KOPT-K1 (cell line): Measurements from ENCODE around the gene ADSL.

Source experiments
- H3K27ac ChIP-seq: fragments of 200-600 bp; sonication (generic); 2 replicates; pipeline ENCODE4 v1.5.1; 2016; ENCODE audit warnings: antibody characterized with exemption, mild to moderate bottlenecking, low read depth, low read length; ENCODE audit not compliant: poor library complexity, severe bottlenecking
- H3K36me3 ChIP-seq: fragments of 200-600 bp; sonication (generic); 2 replicates; pipeline ENCODE4 v1.5.1; 2017; ENCODE audit warnings: antibody characterized with exemption, mild to moderate bottlenecking, low read length, moderate library complexity; ENCODE audit not compliant: insufficient read depth
- H3K9me3 ChIP-seq: fragments of 200-600 bp; sonication (generic); 2 replicates; pipeline ENCODE4 v1.5.1; 2017; ENCODE audit warnings: antibody characterized with exemption, low read length, mild to moderate bottlenecking; ENCODE audit not compliant: insufficient read depth, poor library complexity, severe bottlenecking

The ADSL gene

GRCh38 chr22:40421082-40421350 is 74.7 kb downstream of the ADSL start:
- H3K27ac ChIP-seq, result no peak overlapping the region
- H3K9me3 ChIP-seq, result no peaks in the 10 kb centered on the region
- H3K36me3 ChIP-seq, result peaks cover 97% of the 10 kb centered on the region

DNA sequence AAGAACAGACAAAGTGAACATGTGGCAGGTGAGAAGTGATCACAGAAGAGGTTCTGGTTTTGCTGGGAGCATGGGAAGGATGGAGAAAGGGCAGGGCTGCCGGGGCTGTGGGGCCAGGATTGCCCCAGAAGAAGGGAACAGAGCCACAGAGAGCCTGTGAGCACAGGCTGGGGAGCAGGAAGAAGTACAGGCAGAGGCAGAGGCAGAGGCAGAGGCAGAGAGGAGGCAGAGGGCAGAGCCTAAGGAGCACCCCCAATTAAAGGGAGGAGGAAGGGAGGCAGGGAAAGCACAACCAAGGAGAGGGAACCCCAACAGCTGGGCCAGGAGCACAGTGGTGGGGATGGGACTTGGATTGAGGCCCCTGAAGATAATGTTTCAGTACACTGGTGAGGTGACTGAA is 75.6 kb downstream of the ADSL start:
- H3K36me3 ChIP-seq, result peaks cover 97% of the 10 kb centered on the region
- no peaks in the 10 kb centered on the region for H3K9me3 ChIP-seq
- no peak overlapping the region for H3K27ac ChIP-seq

- peaks cover 97% of the 10 kb centered on the region for H3K36me3 ChIP-seq
- no peaks in the 10 kb centered on the region for H3K9me3 ChIP-seq
- H3K27ac ChIP-seq, result no peak overlapping the region
Observed at GRCh38 chr22:40422558-40423309, 76.4 kb downstream of the ADSL start.

DNA sequence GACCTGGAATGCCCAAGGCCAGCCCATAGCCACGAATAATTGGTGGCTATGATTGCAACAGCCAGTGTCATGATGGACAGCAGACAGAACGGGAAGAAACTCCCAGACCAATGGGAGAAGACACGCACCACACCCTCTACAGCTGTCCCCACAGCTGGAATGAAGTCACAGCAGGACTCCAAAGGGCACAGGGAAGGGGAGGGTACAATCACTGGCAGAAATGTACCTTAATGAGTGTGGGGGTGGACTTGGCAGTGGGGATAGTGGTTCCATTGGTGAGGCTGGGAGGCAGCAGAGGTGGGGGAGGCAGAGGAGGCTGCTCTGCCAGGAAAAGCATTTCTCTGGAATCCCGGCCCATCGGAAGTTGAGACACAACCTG is 77.0 kb downstream of the ADSL start:
- H3K36me3 ChIP-seq, result peaks cover 97% of the 10 kb centered on the region
- H3K9me3 ChIP-seq, result no peaks in the 10 kb centered on the region
- H3K27ac ChIP-seq, result no peak overlapping the region

DNA sequence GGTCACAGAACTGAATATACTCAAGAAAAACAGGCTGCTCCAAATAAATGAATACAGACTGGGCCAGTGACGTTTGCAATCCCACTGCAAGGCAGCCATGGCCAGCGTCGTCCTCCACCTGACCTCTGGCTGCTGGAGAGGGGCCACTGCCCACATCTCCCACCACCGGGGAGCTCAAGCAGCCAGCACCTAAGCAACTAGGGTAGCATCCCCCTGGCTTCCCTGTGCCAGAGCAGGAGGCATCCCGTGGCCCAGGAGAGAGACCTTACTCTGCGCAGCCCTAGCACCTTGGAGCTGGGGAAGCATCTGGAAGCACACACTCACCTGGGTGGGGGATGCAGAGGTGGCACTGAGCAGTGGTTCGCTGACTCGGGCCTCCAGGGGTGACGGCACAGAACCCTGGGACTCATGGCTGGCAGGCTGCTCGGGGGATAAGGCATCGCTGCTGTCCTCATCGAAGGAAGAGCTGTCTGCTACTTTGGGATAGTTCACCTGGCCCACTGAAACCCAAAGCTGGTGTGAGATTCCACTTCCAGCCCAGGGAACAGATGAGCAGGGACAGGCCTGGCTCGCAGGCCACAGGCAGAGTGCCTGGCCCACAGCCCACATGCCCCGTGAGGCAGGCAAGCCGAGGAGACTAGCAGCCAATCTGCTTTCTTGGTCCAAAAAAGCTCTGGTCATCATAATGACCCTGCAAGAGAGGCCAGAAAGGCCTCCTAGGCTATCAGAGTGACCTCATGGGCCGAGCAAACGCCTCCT is 77.8 kb downstream of the ADSL start:
- no peaks in the 10 kb centered on the region for H3K9me3 ChIP-seq
- no peak overlapping the region for H3K27ac ChIP-seq
- peaks cover 100% of the 10 kb centered on the region for H3K36me3 ChIP-seq

GRCh38 chr22:40425082-40425481 is 78.8 kb downstream of the ADSL start:
- no peak overlapping the region for H3K27ac ChIP-seq
- H3K36me3 ChIP-seq, result peaks cover 100% of the 10 kb centered on the region
- no peaks in the 10 kb centered on the region for H3K9me3 ChIP-seq

DNA sequence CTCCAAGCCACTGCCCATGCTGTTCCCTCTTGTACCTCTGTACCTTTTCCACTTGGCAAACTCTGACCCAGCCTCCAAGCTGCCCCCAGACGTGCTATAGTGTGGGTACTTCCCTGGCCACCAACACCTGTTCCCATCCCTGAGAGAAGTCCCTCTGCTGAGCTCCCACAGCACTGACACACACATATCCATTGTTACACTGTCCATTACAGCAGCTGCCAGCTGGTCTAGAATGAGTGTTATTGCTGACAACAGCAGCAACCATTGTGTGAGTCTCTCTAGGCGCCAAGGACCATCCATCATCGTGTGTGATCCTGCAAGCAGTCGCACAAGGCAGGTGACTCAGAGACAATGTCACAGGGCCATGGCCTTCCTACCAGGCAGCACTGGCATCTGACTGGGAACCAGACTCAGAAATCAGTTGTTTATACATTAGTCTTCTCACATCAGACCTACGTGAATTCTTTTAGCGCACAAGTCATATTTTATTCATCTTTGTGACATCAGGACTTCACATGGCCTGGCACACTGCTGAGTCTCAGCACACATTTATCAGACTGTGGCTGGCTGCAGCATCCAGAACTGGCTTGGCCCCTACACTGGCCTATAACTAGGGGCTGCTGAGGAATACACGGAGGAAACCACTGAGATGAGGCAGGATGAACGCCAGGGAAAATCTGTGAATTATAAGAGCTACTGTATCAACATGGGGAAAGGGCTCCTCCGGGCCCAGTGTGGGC is 80.5 kb downstream of the ADSL start:
- Histone ChIP-seq H3K9me3 (no peaks in the 10 kb centered on the region), H3K36me3 (peaks cover 97% of the 10 kb centered on the region), H3K27ac (no peak overlapping the region)

DNA sequence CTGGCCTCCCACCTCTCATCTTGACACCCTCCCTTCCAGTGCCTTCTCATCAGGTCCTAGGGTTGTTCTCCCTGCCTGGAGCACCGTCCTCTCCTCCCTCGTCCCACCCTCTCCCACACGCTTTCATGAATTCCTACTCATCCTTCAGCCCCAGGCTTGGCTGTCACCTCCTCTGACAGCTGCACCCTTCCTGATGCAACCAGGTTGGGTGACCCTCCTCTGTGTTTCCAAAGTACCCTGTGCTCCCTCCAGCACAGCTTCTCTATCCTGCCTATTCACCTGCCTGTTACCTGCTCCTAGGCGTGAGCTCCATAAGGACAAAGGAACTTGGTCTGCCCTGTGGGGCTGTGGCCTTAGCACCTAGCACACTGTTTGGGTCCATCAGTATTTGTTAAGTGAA is 82.5 kb downstream of the ADSL start:
- H3K27ac ChIP-seq, result no peak overlapping the region
- no peaks in the 10 kb centered on the region for H3K9me3 ChIP-seq
- H3K36me3 ChIP-seq, result peaks cover 91% of the 10 kb centered on the region

DNA sequence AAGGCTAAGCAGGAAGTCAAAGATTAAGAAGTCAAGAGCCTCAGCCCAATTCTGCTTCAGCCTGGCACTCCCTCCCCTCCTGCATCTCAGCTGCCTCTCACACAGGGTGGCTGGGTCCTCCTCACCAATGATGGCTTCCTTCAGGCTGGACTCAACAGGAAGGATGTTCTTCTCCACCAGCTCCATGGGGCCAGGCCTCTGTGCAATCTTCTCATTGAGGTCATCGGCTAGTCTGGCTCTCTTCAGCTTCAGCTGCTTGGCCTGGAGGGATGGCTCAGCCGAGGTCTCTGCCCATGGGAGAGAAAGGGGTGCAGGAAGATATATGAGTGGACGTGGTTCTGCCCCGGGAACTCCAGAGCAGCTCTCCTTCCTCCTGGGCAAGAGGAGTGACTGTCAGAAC is 83.2 kb downstream of the ADSL start:
- Histone ChIP-seq H3K27ac (no peak overlapping the region), H3K9me3 (no peaks in the 10 kb centered on the region), H3K36me3 (peaks cover 91% of the 10 kb centered on the region)

DNA sequence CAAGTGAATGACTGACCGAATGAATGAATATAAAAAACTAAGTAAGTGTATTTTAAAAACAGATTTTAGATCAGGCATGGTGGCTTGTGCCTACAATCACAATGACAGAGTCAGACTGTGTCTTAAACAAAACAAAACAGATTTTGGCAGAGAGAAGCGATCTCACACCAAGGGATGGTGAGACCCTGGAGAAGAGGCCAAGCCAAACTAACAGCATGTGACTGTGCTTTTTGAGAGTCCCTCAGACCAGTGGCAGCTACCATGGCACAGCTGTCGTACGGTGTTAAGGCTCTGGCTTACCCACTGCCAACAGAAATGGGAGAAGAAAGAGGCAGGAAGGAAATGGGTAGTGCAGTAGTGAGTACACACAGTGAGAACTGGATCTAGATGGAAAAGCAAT is 84.7 kb downstream of the ADSL start:
- peaks cover 86% of the 10 kb centered on the region for H3K36me3 ChIP-seq
- H3K9me3 ChIP-seq, result no peaks in the 10 kb centered on the region
- no peak overlapping the region for H3K27ac ChIP-seq

DNA sequence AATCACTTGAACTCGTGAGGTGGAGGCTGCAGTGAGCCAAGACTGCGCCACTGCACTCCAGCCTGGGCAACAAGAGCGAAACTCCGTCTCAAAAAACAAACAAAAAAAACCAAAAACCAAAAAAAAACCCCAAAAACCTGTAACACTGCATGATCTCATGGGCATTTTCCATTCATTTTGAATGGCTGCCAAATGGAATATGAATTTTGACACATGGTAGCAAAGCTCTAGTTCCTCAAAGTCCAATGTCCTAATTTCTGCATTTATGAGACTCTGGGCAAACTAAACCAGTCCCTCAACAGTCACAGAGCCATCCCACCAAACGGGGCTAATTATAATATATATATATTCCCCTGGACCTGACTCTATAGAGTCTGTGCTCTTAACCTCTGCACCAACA is 85.9 kb downstream of the ADSL start:
- no peaks in the 10 kb centered on the region for H3K9me3 ChIP-seq
- H3K27ac ChIP-seq, result no peak overlapping the region
- peaks cover 74% of the 10 kb centered on the region for H3K36me3 ChIP-seq

DNA sequence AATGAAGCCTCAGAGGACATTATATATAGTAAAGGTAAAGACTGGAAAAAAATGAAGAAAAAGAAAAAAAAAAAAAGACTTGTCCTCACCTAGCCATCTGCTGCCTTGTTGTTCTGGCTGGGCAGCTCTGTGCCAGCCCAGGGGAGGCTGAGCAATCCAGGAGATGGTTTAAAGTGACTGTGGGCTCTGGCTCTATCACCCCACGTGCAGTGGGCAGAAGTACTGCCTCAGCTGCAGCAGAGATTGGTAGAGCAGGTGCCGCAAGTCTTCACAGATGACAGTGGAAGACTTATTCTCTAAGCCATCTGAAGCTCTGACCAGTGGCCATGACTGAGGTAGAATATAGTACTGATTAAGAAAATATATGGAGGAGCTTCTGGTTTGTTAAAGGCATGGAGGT is 86.3 kb downstream of the ADSL start:
- no peak overlapping the region for H3K27ac ChIP-seq
- peaks cover 69% of the 10 kb centered on the region for H3K36me3 ChIP-seq
- H3K9me3 ChIP-seq, result no peaks in the 10 kb centered on the region

- H3K27ac ChIP-seq, result no peak overlapping the region
- H3K36me3 ChIP-seq, result peaks cover 60% of the 10 kb centered on the region
Observed at GRCh38 chr22:40433416-40434090, 87.3 kb downstream of the ADSL start.

GRCh38 chr22:40434106-40434505 is 87.8 kb downstream of the ADSL start:
- H3K36me3 ChIP-seq, result peaks cover 55% of the 10 kb centered on the region
- no peak overlapping the region for H3K27ac ChIP-seq
- H3K9me3 ChIP-seq, result no peaks in the 10 kb centered on the region

More at GRCh38 chr22:40433416-40434090, 87.3 kb downstream of the ADSL start:
- no peaks in the 10 kb centered on the region for H3K9me3 ChIP-seq

DNA sequence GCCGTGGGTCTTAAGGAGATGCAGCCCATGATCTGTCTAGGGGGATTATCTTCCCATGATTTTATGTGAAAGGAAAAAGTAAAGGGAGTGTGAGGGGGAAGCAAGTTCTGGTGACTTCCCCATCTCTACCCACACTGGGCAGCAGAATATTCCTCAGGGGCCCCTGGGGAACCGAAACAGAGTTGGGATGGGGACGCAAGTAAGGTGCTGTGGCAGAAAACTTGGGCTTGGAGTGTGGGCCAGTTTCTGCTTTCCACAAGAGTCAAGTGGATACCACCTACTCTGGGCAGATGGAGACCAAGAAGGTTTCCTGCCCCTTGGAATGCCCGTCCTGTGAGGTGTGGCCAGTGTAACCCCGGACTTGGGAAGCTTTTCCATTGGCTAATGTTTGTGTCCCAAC is 88.4 kb downstream of the ADSL start:
- Histone ChIP-seq H3K9me3 (no peaks in the 10 kb centered on the region), H3K36me3 (peaks cover 48% of the 10 kb centered on the region), H3K27ac (no peak overlapping the region)
